ENCODE data around the gene CNTLN. TPM values are rescaled to one million over a fixed set of nuclear protein-coding genes. Genes with fewer than 3 reads are reported as not detected.

Gene CNTLN
- total RNA-seq, 1 experiment from 2014 or later, result 6.3 TPM

- Histone ChIP-seq H3K27me3 (ENCODE audit: control insufficient read depth, insufficient read depth, low read length) (no peaks in the 10 kb centered on the region), H3K4me3 (ENCODE audit: insufficient read depth, low read depth, low read length) (no peak overlapping the region), H3K36me3 (replicated peaks; ENCODE audit: control insufficient read depth, insufficient read depth, low read length) (no peaks in the 10 kb centered on the region)
- DNase-seq, result peak; percentile 12
Measured at GRCh38 chr9:17462869-17463464, 328.1 kb downstream of the CNTLN start.

GRCh38 chr9:17470036-17470813 is 335.4 kb downstream of the CNTLN start:
- DNase-seq, result no peak
- Histone ChIP-seq H3K36me3 (replicated peaks; ENCODE audit: control insufficient read depth, insufficient read depth, low read length) (no peaks in the 10 kb centered on the region), H3K4me3 (ENCODE audit: insufficient read depth, low read depth, low read length) (no peak overlapping the region), H3K27me3 (ENCODE audit: control insufficient read depth, insufficient read depth, low read length) (no peaks in the 10 kb centered on the region)

- Histone ChIP-seq H3K27me3 (ENCODE audit: control insufficient read depth, insufficient read depth, low read length) (no peaks in the 10 kb centered on the region), H3K4me3 (ENCODE audit: insufficient read depth, low read depth, low read length) (no peak overlapping the region), H3K36me3 (replicated peaks; ENCODE audit: control insufficient read depth, insufficient read depth, low read length) (no peaks in the 10 kb centered on the region)
- DNase-seq, result no peak
Measured at GRCh38 chr9:17472126-17472525, 337.3 kb downstream of the CNTLN start.

GRCh38 chr9:17476401-17476800 is 341.6 kb downstream of the CNTLN start:
- H3K27me3 ChIP-seq (ENCODE audit: control insufficient read depth, insufficient read depth, low read length), result no peaks in the 10 kb centered on the region
- no peaks in the 10 kb centered on the region for H3K36me3 ChIP-seq (replicated peaks; ENCODE audit: control insufficient read depth, insufficient read depth, low read length)
- no peak for DNase-seq
- H3K4me3 ChIP-seq (ENCODE audit: insufficient read depth, low read depth, low read length), result no peak overlapping the region

- Histone ChIP-seq H3K4me3 (ENCODE audit: insufficient read depth, low read depth, low read length) (no peak overlapping the region), H3K27me3 (ENCODE audit: control insufficient read depth, insufficient read depth, low read length) (no peaks in the 10 kb centered on the region), H3K36me3 (replicated peaks; ENCODE audit: control insufficient read depth, insufficient read depth, low read length) (no peaks in the 10 kb centered on the region)
- no peak for DNase-seq
Measured at GRCh38 chr9:17477816-17478215, 343.0 kb downstream of the CNTLN start.

GRCh38 chr9:17480966-17481365 is 346.1 kb downstream of the CNTLN start:
- H3K27me3 ChIP-seq (ENCODE audit: control insufficient read depth, insufficient read depth, low read length), result no peaks in the 10 kb centered on the region
- H3K36me3 ChIP-seq (replicated peaks; ENCODE audit: control insufficient read depth, insufficient read depth, low read length), result no peaks in the 10 kb centered on the region
- H3K4me3 ChIP-seq (ENCODE audit: insufficient read depth, low read depth, low read length), result no peak overlapping the region
- DNase-seq, result no peak

GRCh38 chr9:17481565-17481964 is 346.7 kb downstream of the CNTLN start:
- Histone ChIP-seq H3K27me3 (ENCODE audit: control insufficient read depth, insufficient read depth, low read length) (no peaks in the 10 kb centered on the region), H3K36me3 (replicated peaks; ENCODE audit: control insufficient read depth, insufficient read depth, low read length) (no peaks in the 10 kb centered on the region), H3K4me3 (ENCODE audit: insufficient read depth, low read depth, low read length) (no peak overlapping the region)
- DNase-seq, result peak; percentile 5

GRCh38 chr9:17484906-17485305 is 350.1 kb downstream of the CNTLN start:
- DNase-seq, result no peak
- H3K4me3 ChIP-seq (ENCODE audit: insufficient read depth, low read depth, low read length), result no peak overlapping the region
- H3K36me3 ChIP-seq (replicated peaks; ENCODE audit: control insufficient read depth, insufficient read depth, low read length), result no peaks in the 10 kb centered on the region
- no peaks in the 10 kb centered on the region for H3K27me3 ChIP-seq (ENCODE audit: control insufficient read depth, insufficient read depth, low read length)

- no peak overlapping the region for H3K4me3 ChIP-seq (ENCODE audit: insufficient read depth, low read depth, low read length)
- no peaks in the 10 kb centered on the region for H3K27me3 ChIP-seq (ENCODE audit: control insufficient read depth, insufficient read depth, low read length)
- no peaks in the 10 kb centered on the region for H3K36me3 ChIP-seq (replicated peaks; ENCODE audit: control insufficient read depth, insufficient read depth, low read length)
- DNase-seq, result no peak
Measured at GRCh38 chr9:17486396-17486795, 351.6 kb downstream of the CNTLN start.

- no peak for DNase-seq
- no peaks in the 10 kb centered on the region for H3K36me3 ChIP-seq (replicated peaks; ENCODE audit: control insufficient read depth, insufficient read depth, low read length)
- no peaks in the 10 kb centered on the region for H3K27me3 ChIP-seq (ENCODE audit: control insufficient read depth, insufficient read depth, low read length)
- H3K4me3 ChIP-seq (ENCODE audit: insufficient read depth, low read depth, low read length), result no peak overlapping the region
Measured at GRCh38 chr9:17487467-17487866, 352.6 kb downstream of the CNTLN start.

- Histone ChIP-seq H3K27me3 (ENCODE audit: control insufficient read depth, insufficient read depth, low read length) (no peaks in the 10 kb centered on the region), H3K36me3 (replicated peaks; ENCODE audit: control insufficient read depth, insufficient read depth, low read length) (no peaks in the 10 kb centered on the region), H3K4me3 (ENCODE audit: insufficient read depth, low read depth, low read length) (no peak overlapping the region)
- no peak for DNase-seq
Measured at GRCh38 chr9:17488662-17489061, 353.8 kb downstream of the CNTLN start.

- Histone ChIP-seq H3K36me3 (replicated peaks; ENCODE audit: control insufficient read depth, insufficient read depth, low read length) (no peaks in the 10 kb centered on the region), H3K4me3 (ENCODE audit: insufficient read depth, low read depth, low read length) (no peak overlapping the region), H3K27me3 (ENCODE audit: control insufficient read depth, insufficient read depth, low read length) (no peaks in the 10 kb centered on the region)
- DNase-seq, result no peak
Measured at GRCh38 chr9:17490110-17490509, 355.3 kb downstream of the CNTLN start.

- no peak for DNase-seq
- H3K36me3 ChIP-seq (replicated peaks; ENCODE audit: control insufficient read depth, insufficient read depth, low read length), result no peaks in the 10 kb centered on the region
- no peaks in the 10 kb centered on the region for H3K27me3 ChIP-seq (ENCODE audit: control insufficient read depth, insufficient read depth, low read length)
- no peak overlapping the region for H3K4me3 ChIP-seq (ENCODE audit: insufficient read depth, low read depth, low read length)
Measured at GRCh38 chr9:17491780-17492179, 356.9 kb downstream of the CNTLN start.

- no peak for DNase-seq
- Histone ChIP-seq H3K27me3 (ENCODE audit: control insufficient read depth, insufficient read depth, low read length) (no peaks in the 10 kb centered on the region), H3K4me3 (ENCODE audit: insufficient read depth, low read depth, low read length) (no peak overlapping the region), H3K36me3 (replicated peaks; ENCODE audit: control insufficient read depth, insufficient read depth, low read length) (no peaks in the 10 kb centered on the region)
Measured at GRCh38 chr9:17503196-17503595, 368.4 kb downstream of the CNTLN start.

GRCh38 chr9:17509151-17509550 is 374.3 kb downstream of the CNTLN start:
- no peak overlapping the region for H3K4me3 ChIP-seq (ENCODE audit: insufficient read depth, low read depth, low read length)
- H3K27me3 ChIP-seq (ENCODE audit: control insufficient read depth, insufficient read depth, low read length), result no peaks in the 10 kb centered on the region
- DNase-seq, result no peak
- H3K36me3 ChIP-seq (replicated peaks; ENCODE audit: control insufficient read depth, insufficient read depth, low read length), result no peaks in the 10 kb centered on the region

Measured in H7 (cell line).